Activated CD4-positive, alpha-beta T cell treated with anti-CD3 and anti-CD28 coated beads, Interleukin-2, Interleukin-4, amounts not matched to agents 100 ng/mL and 50 ng/mL, durations not matched to agents 16 hours and 8 hours (primary cell): ENCODE data around the gene TRAF7.

Source experiments
- DNase-seq: peaks from one replicate; pipeline ENCODE4 v3.0.0-alpha.2; 2020; ENCODE audit warnings: low spot score

The TRAF7 gene

GRCh38 chr16:2223221-2223941 lies 67.8 kb downstream of the TRAF7 start, which contains the start of gene E4F1:
Gene E4F1, plus strand, starts transcription at chr16:2223591. Its CDS starts 23 bp downstream, at chr16:2223614.
- DNase-seq = peak; percentile 100

GRCh38 chr16:2223942-2224486 lies 68.4 kb downstream of the TRAF7 start:
- DNase-seq = peak; percentile 32

- DNase-seq = no peak
Measured at GRCh38 chr16:2226245-2226793, 70.7 kb downstream of the TRAF7 start.

- DNase-seq = no peak
Measured at GRCh38 chr16:2226918-2227317, 71.3 kb downstream of the TRAF7 start.
